Brain pericyte (primary cell): ENCODE measurements around the gene USP53.
"Not testable (repeated sequence)": the region's sequence is repeated elsewhere in the genome, so short reads cannot be mapped to it uniquely, and the experiment has no call there.

Source experiments
- DNase-seq: peaks from one replicate; pipeline ENCODE4 v3.0.0-alpha.2; 2012; ENCODE audit warnings: low read depth, low spot score

Gene USP53

GRCh38 chr4:119271361-119272085 lies 59.0 kb downstream of the USP53 start:
- DNase-seq = no peak

DNA sequence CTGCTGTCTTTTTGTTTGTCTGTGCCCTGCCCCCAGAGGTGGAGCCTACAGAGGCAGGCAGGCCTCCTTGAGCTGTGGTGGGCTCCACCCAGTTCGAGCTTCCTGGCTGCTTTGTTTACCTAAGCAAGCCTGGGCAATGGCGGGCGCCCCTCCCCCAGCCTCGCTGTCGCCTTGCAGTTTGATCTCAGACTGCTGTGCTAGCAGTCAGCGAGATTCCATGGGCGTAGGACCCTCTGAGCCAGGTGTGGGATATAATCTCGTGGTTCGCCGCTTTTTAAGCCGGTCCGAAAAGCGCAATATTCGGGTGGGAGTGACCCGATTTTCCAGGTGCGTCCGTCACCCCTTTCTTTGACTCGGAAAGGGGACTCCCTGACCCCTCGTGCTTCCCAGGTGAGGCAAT lies 67.0 kb downstream of the USP53 start:
- DNase-seq = not testable (repeated sequence)

- not testable (repeated sequence) for DNase-seq
These were observed 67.4 kb downstream of the USP53 start for GRCh38 chr4:119279945-119280344.

DNA sequence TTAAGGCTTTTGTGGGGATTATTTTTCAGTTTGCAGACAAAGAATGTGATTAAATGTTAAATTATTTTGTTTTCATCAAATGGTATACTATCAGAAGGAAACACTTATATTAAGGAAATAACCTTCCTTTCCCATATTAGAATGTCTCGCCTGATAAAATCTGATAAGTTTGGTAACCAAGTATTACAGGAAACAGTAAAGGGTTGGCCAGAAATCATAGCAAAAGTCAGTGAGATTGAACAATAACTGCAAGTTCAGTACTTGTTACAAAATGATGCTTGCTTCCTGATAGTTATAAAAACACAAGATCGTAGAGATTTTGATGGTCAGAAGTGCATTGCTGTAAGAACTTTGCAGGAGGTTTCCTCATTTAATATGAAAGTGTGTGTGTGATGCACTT lies 68.9 kb downstream of the USP53 start:
- DNase-seq = no peak

DNA sequence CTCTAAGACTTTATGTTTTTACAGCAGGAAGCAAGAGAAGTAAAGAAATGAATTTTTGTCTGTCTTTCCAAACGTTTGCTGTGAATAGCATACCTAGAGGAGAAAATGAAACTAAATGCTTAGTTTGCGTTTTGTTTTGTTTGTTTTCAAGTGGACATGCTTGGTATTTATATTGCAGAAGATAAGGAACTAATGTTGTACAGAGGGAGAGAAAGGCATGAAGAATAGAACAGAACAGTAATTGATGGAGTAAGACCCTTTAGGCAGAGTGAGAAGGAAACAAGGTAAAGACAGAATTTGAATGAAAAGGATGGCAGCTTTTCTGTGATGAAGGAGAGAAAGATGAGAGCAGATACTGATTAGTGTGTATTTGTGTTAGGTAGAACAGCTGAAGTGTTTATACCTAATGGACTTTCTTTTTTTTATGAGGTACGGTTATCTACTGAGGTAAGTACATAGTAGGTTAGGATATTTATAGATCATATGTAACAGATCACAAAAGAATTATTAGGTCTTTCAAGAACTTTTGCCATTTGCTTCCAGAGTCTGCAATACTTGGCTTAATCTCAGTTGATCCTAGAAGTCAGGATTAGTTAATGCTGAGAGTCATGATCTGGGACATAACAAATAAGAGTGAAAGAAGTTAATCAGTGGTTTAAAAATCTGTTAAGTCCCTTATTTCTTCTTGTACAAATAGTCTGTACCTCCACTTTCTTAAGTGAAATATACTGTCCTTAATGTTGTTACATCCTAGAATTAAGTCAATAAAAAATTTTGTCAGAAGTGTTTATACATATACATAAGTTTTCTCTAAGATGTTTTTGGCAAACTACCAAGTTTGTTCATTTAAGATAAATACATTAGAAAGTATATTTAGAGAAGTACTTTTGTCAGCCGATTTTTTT lies 72.6 kb downstream of the USP53 start:
- no peak for DNase-seq

DNA sequence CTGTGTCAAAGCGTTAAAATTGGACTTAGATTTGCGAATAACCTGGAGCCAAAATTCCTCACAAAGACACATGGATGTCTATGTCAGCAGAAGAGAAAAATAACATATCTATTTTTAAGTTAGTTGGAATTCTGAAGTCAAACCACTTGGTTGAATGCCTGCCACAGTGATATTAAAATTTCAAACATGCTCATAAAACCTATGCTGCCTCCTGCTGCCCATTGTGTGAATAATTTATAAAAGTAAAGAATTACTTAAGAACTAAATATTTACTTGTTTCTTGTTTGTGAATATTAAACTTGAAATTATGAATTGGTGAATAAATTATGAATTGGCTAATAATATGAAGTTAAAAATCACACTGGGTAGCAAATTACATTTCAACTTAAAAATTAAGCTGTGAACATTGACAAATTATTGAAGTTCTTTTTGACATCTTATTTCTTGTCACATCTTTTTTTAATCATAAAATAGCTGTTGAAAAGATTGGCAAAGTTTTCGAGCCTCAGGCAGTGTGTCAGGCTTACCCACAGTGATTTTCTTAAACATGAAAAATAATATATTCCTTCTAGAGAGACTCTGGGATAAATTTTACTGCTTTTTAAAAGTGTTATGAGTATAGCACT lies 74.0 kb downstream of the USP53 start:
- DNase-seq = peak; percentile 53

- no peak for DNase-seq
These were observed 76.8 kb downstream of the USP53 start for GRCh38 chr4:119289313-119289712.

- DNase-seq = no peak
These were observed 78.1 kb downstream of the USP53 start for GRCh38 chr4:119290598-119290997.

DNA sequence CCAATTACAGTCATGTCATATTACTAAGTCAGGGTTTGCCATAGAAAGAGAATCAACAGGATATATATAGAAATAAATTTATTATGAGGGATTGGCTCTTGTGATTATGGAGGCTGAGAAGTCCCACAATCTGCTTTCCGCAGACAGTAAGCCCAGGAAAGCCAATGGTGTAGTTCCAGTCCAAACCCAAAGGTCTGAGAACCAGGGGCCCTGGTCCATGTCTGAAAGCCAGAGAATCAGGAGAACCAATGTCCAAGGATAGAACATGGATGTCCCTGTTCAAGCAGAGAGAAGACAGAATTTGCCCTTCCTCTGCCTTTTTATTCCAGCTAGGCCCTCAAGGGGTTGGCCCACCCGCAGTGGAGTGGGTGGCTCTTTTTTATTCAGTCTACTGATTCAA lies 83.8 kb downstream of the USP53 start:
- DNase-seq = no peak

DNA sequence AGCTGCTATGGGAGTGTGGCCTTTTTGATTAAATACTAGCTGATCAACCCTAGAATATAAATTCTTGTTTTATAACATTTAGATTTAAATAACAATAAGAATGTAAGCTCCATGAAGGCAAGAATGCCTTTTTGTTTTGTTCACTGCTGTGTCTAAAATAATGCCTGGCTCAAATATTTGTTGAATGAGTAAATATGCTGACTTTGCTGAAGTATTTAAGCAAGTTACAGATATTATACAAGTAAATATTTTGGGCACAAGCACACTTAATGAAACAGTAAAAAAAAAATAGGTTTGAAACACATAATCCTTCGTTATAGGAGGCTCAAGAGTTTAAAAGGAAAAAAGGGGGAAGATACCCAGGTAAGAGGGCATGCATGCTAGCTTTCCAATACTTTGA lies 85.3 kb downstream of the USP53 start:
- DNase-seq = no peak

DNA sequence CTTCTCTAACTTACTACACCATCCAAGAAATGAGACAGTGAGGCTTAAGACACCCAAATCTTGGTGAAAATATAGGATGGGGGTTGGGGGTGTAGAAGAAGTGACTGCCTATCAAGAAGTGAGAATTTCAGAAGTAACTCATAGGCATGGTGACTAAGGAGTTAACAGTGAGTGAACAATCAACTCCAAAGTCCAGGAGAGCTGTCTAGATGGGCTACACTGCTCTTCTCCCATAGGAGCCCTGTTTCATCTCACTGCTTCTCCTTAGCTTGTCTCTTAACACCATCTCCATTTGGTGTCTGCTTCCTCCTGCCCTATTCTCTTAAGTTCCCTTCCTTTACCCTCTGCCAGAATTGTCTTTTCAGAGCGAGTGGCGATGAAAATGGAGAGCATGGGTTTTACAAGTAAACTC lies 86.8 kb downstream of the USP53 start:
- no peak for DNase-seq

- DNase-seq = no peak
These were observed 87.2 kb downstream of the USP53 start for GRCh38 chr4:119299741-119300100.

- peak; percentile 53 for DNase-seq
These were observed 87.8 kb downstream of the USP53 start for GRCh38 chr4:119300101-119300978.

- no peak for DNase-seq
These were observed 89.7 kb downstream of the USP53 start for GRCh38 chr4:119302073-119302832.

DNA sequence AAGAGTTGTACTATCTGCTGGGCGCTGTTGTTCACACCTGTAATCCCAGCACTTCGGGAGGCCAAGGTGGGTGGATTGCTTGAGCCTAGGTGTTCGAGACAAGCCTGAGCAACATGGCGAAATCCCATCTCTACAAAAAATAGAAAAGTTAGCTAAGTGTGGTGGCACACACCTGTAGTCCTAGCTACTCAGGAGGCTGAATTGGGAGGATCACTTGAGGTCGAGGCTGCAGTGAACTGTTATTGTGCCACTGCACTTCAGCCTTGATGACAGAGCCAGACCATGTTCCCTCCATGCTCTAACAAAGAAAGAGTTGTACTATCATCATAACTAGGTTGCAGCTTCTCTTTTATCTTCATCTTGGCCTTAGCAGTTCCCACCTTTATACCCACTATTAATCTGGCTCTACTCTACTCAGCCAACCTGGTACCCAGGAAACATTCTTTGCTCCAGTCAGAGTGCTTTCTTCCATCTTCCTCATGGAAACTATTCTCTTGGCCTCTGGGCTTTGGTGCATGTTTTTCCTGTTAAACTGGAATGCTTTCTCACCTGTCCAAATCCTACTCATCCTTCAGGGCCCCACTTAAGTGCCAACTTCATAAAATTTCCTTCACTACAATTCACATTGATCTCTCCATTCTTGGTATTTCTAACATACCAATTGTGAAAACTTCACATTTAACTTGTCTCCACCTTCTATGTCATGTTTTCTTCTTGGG lies 91.2 kb downstream of the USP53 start:
- no peak for DNase-seq

GRCh38 chr4:119304431-119304830 lies 91.9 kb downstream of the USP53 start:
- DNase-seq = no peak

- no peak for DNase-seq
These were observed 95.1 kb downstream of the USP53 start for GRCh38 chr4:119307606-119308005.

GRCh38 chr4:119310826-119311225 lies 98.3 kb downstream of the USP53 start:
- peak; percentile 83 for DNase-seq

DNA sequence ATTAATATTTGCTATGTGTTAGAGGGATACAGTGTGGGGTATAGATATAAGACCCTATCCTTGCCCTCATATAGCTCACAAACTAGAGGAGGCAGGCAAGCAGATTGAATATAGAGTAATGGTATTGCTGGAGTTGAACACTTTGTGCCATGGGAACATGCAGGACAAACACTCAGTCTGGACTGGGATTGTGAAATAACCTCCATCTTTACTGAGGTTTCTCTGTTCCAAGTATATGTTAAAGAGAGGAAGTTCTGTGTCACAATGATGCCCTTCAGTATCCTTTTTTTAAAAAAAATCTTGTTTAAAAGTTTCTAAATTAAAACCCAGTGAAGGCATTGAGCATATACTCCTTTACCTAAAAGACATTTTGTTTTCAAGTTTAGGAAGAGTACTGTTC lies 100.7 kb downstream of the USP53 start:
- DNase-seq = no peak

GRCh38 chr4:119314356-119314755 lies 101.8 kb downstream of the USP53 start:
- DNase-seq = no peak
